Measurements from ENCODE around the gene MED27. TPM values are rescaled to one million over a fixed set of nuclear protein-coding genes. Genes with fewer than 3 reads are reported as not detected.
"Not testable (repeated sequence)": the region's sequence is repeated elsewhere in the genome, so short reads cannot be mapped to it uniquely, and the experiment has no call there.

MED27 gene
- total RNA-seq, 1 donor from 2014 or later = 13.7 TPM

- intact Hi-C loops (cut with DNase I) = no loop called here
- DNase-seq = no peak
- peak; percentile 59 for ATAC-seq (ENCODE audit: poor library complexity)
Observed at GRCh38 chr9:131959887-131960286, 119.8 kb downstream of the MED27 start.

- DNase-seq = no peak
- ATAC-seq (ENCODE audit: poor library complexity) = peak; percentile 36
- intact Hi-C loops (cut with DNase I) = no loop called here
Observed at GRCh38 chr9:131959056-131959455, 120.6 kb downstream of the MED27 start.

GRCh38 chr9:131954299-131954698, 125.4 kb downstream of the MED27 start:
- no peak for DNase-seq
- no peak for ATAC-seq (ENCODE audit: poor library complexity)
- intact Hi-C loops (cut with DNase I) = no loop called here

GRCh38 chr9:131951905-131952304, 127.8 kb downstream of the MED27 start:
- DNase-seq = peak; percentile 77
- ATAC-seq (ENCODE audit: poor library complexity) = peak; percentile 93
- intact Hi-C loops (cut with DNase I) = no loop called here

- DNase-seq = no peak
- intact Hi-C loops (cut with DNase I) = no loop called here
- peak; percentile 8 for ATAC-seq (ENCODE audit: poor library complexity)
Observed at GRCh38 chr9:131951155-131951554, 128.5 kb downstream of the MED27 start.

GRCh38 chr9:131950487-131950886, 129.2 kb downstream of the MED27 start:
- no peak for ATAC-seq (ENCODE audit: poor library complexity)
- no peak for DNase-seq
- intact Hi-C loops (cut with DNase I) = no loop called here

GRCh38 chr9:131946180-131946579, 133.5 kb downstream of the MED27 start:
- DNase-seq (no peak), ATAC-seq (ENCODE audit: poor library complexity) (no peak)
- intact Hi-C loops (cut with DNase I) = no loop called here

- DNase-seq (no peak), ATAC-seq (ENCODE audit: poor library complexity) (no peak)
- intact Hi-C loops (cut with DNase I) = no loop called here
Observed at GRCh38 chr9:131943351-131943841, 136.3 kb downstream of the MED27 start.

GRCh38 chr9:131942146-131942720, 137.4 kb downstream of the MED27 start:
- no peak for ATAC-seq (ENCODE audit: poor library complexity)
- intact Hi-C loops (cut with DNase I) = no loop called here
- no peak for DNase-seq

- DNase-seq = no peak
- ATAC-seq (ENCODE audit: poor library complexity) = no peak
- intact Hi-C loops (cut with DNase I) = no loop called here
Observed at GRCh38 chr9:131937451-131937850, 142.2 kb downstream of the MED27 start.

GRCh38 chr9:131936929-131937328, 142.7 kb downstream of the MED27 start:
- ATAC-seq (ENCODE audit: poor library complexity) (no peak), DNase-seq (no peak)
- intact Hi-C loops (cut with DNase I) = no loop called here

GRCh38 chr9:131934673-131935072, 145.0 kb downstream of the MED27 start:
- ATAC-seq (ENCODE audit: poor library complexity) = no peak
- intact Hi-C loops (cut with DNase I) = no loop called here
- DNase-seq = no peak

- intact Hi-C loops (cut with DNase I) = no loop called here
- DNase-seq = no peak
- no peak for ATAC-seq (ENCODE audit: poor library complexity)
Observed at GRCh38 chr9:131927091-131927490, 152.6 kb downstream of the MED27 start.

GRCh38 chr9:131926360-131926922, 153.2 kb downstream of the MED27 start:
- ATAC-seq (ENCODE audit: poor library complexity) (no peak), DNase-seq (no peak)
- intact Hi-C loops (cut with DNase I) = no loop called here

GRCh38 chr9:131925677-131926177, 153.9 kb downstream of the MED27 start:
- intact Hi-C loops (cut with DNase I) = no loop called here
- no peak for ATAC-seq (ENCODE audit: poor library complexity)
- no peak for DNase-seq

- intact Hi-C loops (cut with DNase I) = no loop called here
- no peak for ATAC-seq (ENCODE audit: poor library complexity)
- DNase-seq = no peak
Observed at GRCh38 chr9:131923766-131924165, 155.9 kb downstream of the MED27 start.

GRCh38 chr9:131923132-131923671, 156.5 kb downstream of the MED27 start:
- ATAC-seq (ENCODE audit: poor library complexity) (no peak), DNase-seq (no peak)
- intact Hi-C loops (cut with DNase I) = no loop called here

- ATAC-seq (ENCODE audit: poor library complexity); DNase-seq; intact Hi-C loops (cut with DNase I): not testable (repeated sequence)
Observed at GRCh38 chr9:131921635-131922034, 158.0 kb downstream of the MED27 start.

- intact Hi-C loops (cut with DNase I) = no loop called here
- ATAC-seq (ENCODE audit: poor library complexity) = no peak
- DNase-seq = no peak
Observed at GRCh38 chr9:131919216-131919615, 160.5 kb downstream of the MED27 start.

- no peak for DNase-seq
- intact Hi-C loops (cut with DNase I) = no loop called here
- no peak for ATAC-seq (ENCODE audit: poor library complexity)
Observed at GRCh38 chr9:131918481-131918880, 161.2 kb downstream of the MED27 start.
